H9 (cell line): ENCODE results near the gene MACROH2A1. TPM values are rescaled to one million over a fixed set of nuclear protein-coding genes. Genes with fewer than 3 reads are reported as not detected.

ENCODE experiments used
- DNase-seq: peaks from one replicate; pipeline ENCODE4 v3.0.0-alpha.2; 2017
- H2AFZ ChIP-seq: one replicate; pipeline ENCODE4 v1.6.1; 2013; ENCODE audit warnings: mild to moderate bottlenecking, low read length, control low read depth, moderate library complexity
- H2AK5ac ChIP-seq: 2 replicates; pipeline ENCODE4 v1.6.1; 2013; ENCODE audit warnings: low read length, control low read depth, mixed read lengths; ENCODE audit not compliant: insufficient read length
- H2BK120ac ChIP-seq: one replicate; pipeline ENCODE4 v1.6.1; 2013; ENCODE audit warnings: low read depth, mild to moderate bottlenecking, low read length, control low read depth, inconsistent platforms; ENCODE audit not compliant: poor library complexity, severe bottlenecking
- H2BK12ac ChIP-seq: 2 replicates; pipeline ENCODE4 v1.6.1; 2013; ENCODE audit warnings: low read length, control low read depth, mixed read lengths, low read depth; ENCODE audit not compliant: insufficient read length
- H2BK15ac ChIP-seq: 2 replicates; pipeline ENCODE4 v1.6.1; 2013; ENCODE audit warnings: low read depth, low read length, control low read depth
- H2BK20ac ChIP-seq: one replicate; pipeline ENCODE4 v1.6.1; 2013; ENCODE audit warnings: low read depth, mild to moderate bottlenecking, low read length, control low read depth, inconsistent platforms; ENCODE audit not compliant: poor library complexity, severe bottlenecking
- H2BK5ac ChIP-seq: 2 replicates; pipeline ENCODE4 v1.6.1; 2013; ENCODE audit warnings: low read length, control low read depth, mixed read lengths; ENCODE audit not compliant: insufficient read length
- H3K14ac ChIP-seq: 2 replicates; pipeline ENCODE4 v1.6.1; 2013; ENCODE audit warnings: low read length, control low read depth; ENCODE audit not compliant: insufficient read depth
- H3K18ac ChIP-seq: 2 replicates; pipeline ENCODE4 v1.6.1; 2013; ENCODE audit warnings: low read depth, mild to moderate bottlenecking, mixed read lengths, low read length, control low read depth; ENCODE audit not compliant: insufficient read length
- H3K23ac ChIP-seq: 2 replicates; pipeline ENCODE4 v1.6.1; 2013; ENCODE audit warnings: low read length, control low read depth, mixed read lengths, low read depth; ENCODE audit not compliant: insufficient read length
- H3K23me2 ChIP-seq: 2 replicates; pipeline ENCODE4 v1.6.1; 2013; ENCODE audit warnings: low read depth, mild to moderate bottlenecking, mixed read lengths, low read length, control low read depth; ENCODE audit not compliant: insufficient read length, poor library complexity, severe bottlenecking
- H3K27ac ChIP-seq: 2 replicates; pipeline ENCODE4 v1.5.1; 2013; ENCODE audit warnings: low read length, control low read depth, mixed read lengths, low read depth; ENCODE audit not compliant: insufficient read length
- H3K27me3 ChIP-seq: 2 replicates; pipeline ENCODE4 v1.6.1; 2013; ENCODE audit warnings: low read length, control low read depth, inconsistent platforms; ENCODE audit not compliant: insufficient read depth
- H3K4ac ChIP-seq: 2 replicates; pipeline ENCODE4 v1.6.1; 2013; ENCODE audit warnings: low read depth, mild to moderate bottlenecking, control low read depth, inconsistent platforms, low read length, moderate library complexity
- H3K4me1 ChIP-seq: 2 replicates; pipeline ENCODE4 v1.6.1; 2013; ENCODE audit warnings: low read length, control low read depth, inconsistent platforms; ENCODE audit not compliant: insufficient read depth
- H3K4me2 ChIP-seq: 2 replicates; pipeline ENCODE4 v1.6.1; 2013; ENCODE audit warnings: low read length, control low read depth, mixed read lengths; ENCODE audit not compliant: insufficient read length, insufficient read depth
- H3K56ac ChIP-seq: 2 replicates; pipeline ENCODE4 v1.6.1; 2013; ENCODE audit warnings: low read depth, mild to moderate bottlenecking, mixed read lengths, low read length, control low read depth; ENCODE audit not compliant: insufficient read length
- H3K79me1 ChIP-seq: 2 replicates; pipeline ENCODE4 v1.6.1; 2013; ENCODE audit warnings: low read depth, mild to moderate bottlenecking, moderate library complexity, low read length, control low read depth, inconsistent platforms; ENCODE audit not compliant: insufficient read depth, poor library complexity, severe bottlenecking
- H3K79me2 ChIP-seq: 2 replicates; pipeline ENCODE4 v1.6.1; 2013; ENCODE audit warnings: low read length, control low read depth, inconsistent platforms; ENCODE audit not compliant: insufficient read depth
- H3K9ac ChIP-seq: 2 replicates; pipeline ENCODE4 v1.6.1; 2013; ENCODE audit warnings: low read length, control low read depth, mixed read lengths; ENCODE audit not compliant: insufficient read length; ENCODE audit errors: extremely low read depth
- H3K9me3 ChIP-seq: one replicate; pipeline ENCODE4 v1.6.1; 2013; ENCODE audit warnings: low read depth, low read length, inconsistent platforms; ENCODE audit not compliant: control insufficient read depth
- H3T11ph ChIP-seq: one replicate; pipeline ENCODE4 v1.6.1; 2013; ENCODE audit warnings: mild to moderate bottlenecking, low read length, control low read depth, inconsistent platforms
- H4K20me1 ChIP-seq: one replicate; pipeline ENCODE4 v1.6.1; 2013; ENCODE audit not compliant: control insufficient read depth, insufficient read length, insufficient read depth
- H4K5ac ChIP-seq: 2 replicates; pipeline ENCODE4 v1.6.1; 2013; ENCODE audit warnings: low read depth, mild to moderate bottlenecking, mixed read lengths, low read length, control low read depth; ENCODE audit not compliant: insufficient read length
- H4K8ac ChIP-seq: replicated peaks from 2 replicates; pipeline ENCODE4 v1.6.1; 2013; ENCODE audit warnings: low read length, control low read depth, mixed read lengths, low read depth; ENCODE audit not compliant: insufficient read length
- H4K91ac ChIP-seq: 2 replicates; pipeline ENCODE4 v1.6.1; 2013; ENCODE audit warnings: low read depth, mild to moderate bottlenecking, moderate library complexity, mixed read lengths, low read length, control low read depth; ENCODE audit not compliant: insufficient read length
- H3K27ac Mint-ChIP-seq, 3 experiments: 2 replicates in 2 of 3; 3 replicates in 1 of 3; pipeline ENCODE4 v1.8.0; 2020 to 2021; ENCODE audit warnings: mixed read lengths in 3 of 3, mild to moderate bottlenecking in 1 of 3, moderate library complexity in 1 of 3
- H3K27me3 Mint-ChIP-seq: 2 replicates; pipeline ENCODE4 v1.8.0; 2021; ENCODE audit warnings: low read depth, mild to moderate bottlenecking, moderate library complexity, mixed read lengths
- H3K36me3 Mint-ChIP-seq, 3 experiments: 2 replicates in 2 of 3; 3 replicates in 1 of 3; pipeline ENCODE4 v1.8.0; 2020 to 2021; ENCODE audit warnings: low read depth in 3 of 3, mixed read lengths in 3 of 3; ENCODE audit not compliant: insufficient read depth in 1 of 3
- H3K4me1 Mint-ChIP-seq, 2 experiments: 2 replicates each; pipeline ENCODE4 v1.8.0; 2020; ENCODE audit warnings: mixed read lengths in 2 of 2
- H3K4me3 Mint-ChIP-seq, 2 experiments: 2 replicates in 1 of 2; 3 replicates in 1 of 2; pipeline ENCODE4 v1.8.0; 2020 to 2021; ENCODE audit warnings: mild to moderate bottlenecking in 2 of 2, mixed read lengths in 2 of 2, moderate library complexity in 1 of 2
- H3K9me3 Mint-ChIP-seq, 2 experiments: 2 replicates in 1 of 2; 3 replicates in 1 of 2; pipeline ENCODE4 v1.8.0; 2020; ENCODE audit warnings: mild to moderate bottlenecking in 2 of 2, mixed read lengths in 2 of 2, moderate library complexity in 1 of 2
- CTCF ChIP-seq: fragments of 200-600 bp; sonication (generic); conservative IDR thresholded peaks from 3 replicates; pipeline ENCODE4 v1.8.0; 2021; ENCODE audit warnings: antibody characterized with exemption, mild to moderate bottlenecking
- WGBS: extraction: QIAGEN DNeasy Blood & Tissue Kit; methylation state at CpG from one replicate; pipeline ENCODE4 v1.1.7; 2013; ENCODE audit warnings: missing lambda C conversion rate, low lambda C conversion rate, mixed read lengths; ENCODE audit not compliant: insufficient read length; ENCODE audit errors: extremely low coverage; 5-methylcytosine and 5-hydroxymethylcytosine counted together
- total RNA-seq: library from RNA; stranded (reverse); gene quantifications from 2 replicates; pipeline ENCODE4 v1.2.1, GENCODE V29; 2021

The MACROH2A1 gene
- total RNA-seq, 1 experiment from 2014 or later: 111 TPM

- Histone ChIP-seq H3K23ac (no peak overlapping the region), H3K56ac (no peak overlapping the region), H2BK5ac (no peak overlapping the region), H4K91ac (no peak overlapping the region), H3K23me2 (no peaks in the 10 kb centered on the region), H4K8ac (no peak overlapping the region), H2BK20ac (no peak overlapping the region), H3K4me1 (no peaks in the 10 kb centered on the region), H3K79me2 (no peaks in the 10 kb centered on the region), H3K4me2 (no peak overlapping the region), H3K14ac (no peak overlapping the region), H3T11ph (no peak overlapping the region), H3K9me3 (no peaks in the 10 kb centered on the region), H4K5ac (no peak overlapping the region), H3K27me3 (no peaks in the 10 kb centered on the region), H2AFZ (no peak overlapping the region), H2BK120ac (no peak overlapping the region), H2BK12ac (no peak overlapping the region), H3K18ac (no peak overlapping the region), H3K9ac (no peak overlapping the region), H3K79me1 (no peaks in the 10 kb centered on the region), H3K4ac (no peak overlapping the region), H3K27ac (no peak overlapping the region), H2BK15ac (no peak overlapping the region), H2AK5ac (no peak overlapping the region), H4K20me1 (no peaks in the 10 kb centered on the region)
- Mint-ChIP-seq H3K36me3 (peaks cover 0 to 32% (median 6%) of the 10 kb centered on the region in 3 experiments; a peak in 4 of 7 replicates), H3K27ac (no peak overlapping the region), H3K4me3 (no peak overlapping the region), H3K4me1 (no peaks in the 10 kb centered on the region), H3K9me3 (no peaks in the 10 kb centered on the region), H3K27me3 (no peaks in the 10 kb centered on the region)
- no peak for DNase-seq
- no CpG with 5 or more reads among the region's 6 CpGs for WGBS
- no peak for TF ChIP-seq CTCF
Observed at GRCh38 chr5:135356522-135357318, 42.3 kb downstream of the MACROH2A1 start.
